ENCODE data around the gene TMEM158. TPM values are rescaled to one million over a fixed set of nuclear protein-coding genes. Genes with fewer than 3 reads are reported as not detected.

The TMEM158 gene
- total and polyA plus RNA-seq, 4 donors = 0.07 to 3.7 (median 0.08) TPM; not detected in 1

GRCh38 chr3:45249391-45249790, 23.3 kb upstream of the TMEM158 start:
- H3K36me3 ChIP-seq (ENCODE audit: control insufficient read depth in 4 of 4, insufficient read depth in 3 of 4, low read depth in 1 of 4, low read length in 3 of 4) = no peaks in the 10 kb centered on the region
- TF ChIP-seq HNF4A (conservative IDR thresholded peaks at IDR 0.05) (no peak), TAF1 (conservative IDR thresholded peaks at IDR 0.05) (no peak), GABPA (IDR thresholded peaks at IDR 0.05 in 1 of 2, conservative IDR thresholded peaks at IDR 0.05 in 1 of 2) (no peak), JUND (IDR thresholded peaks at IDR 0.05) (no peak), FOXA1 (IDR thresholded peaks at IDR 0.05) (no peak), RAD21 (IDR thresholded peaks at IDR 0.05) (no peak), HNF4G (IDR thresholded peaks at IDR 0.05) (no peak), EGR1 (IDR thresholded peaks at IDR 0.05; ENCODE audit: low read depth in 2 of 2) (no peak), FOXA2 (IDR thresholded peaks at IDR 0.05) (no peak), SP1 (IDR thresholded peaks at IDR 0.05) (no peak), RXRA (IDR thresholded peaks at IDR 0.05) (no peak), NR2F2 (IDR thresholded peaks at IDR 0.05) (no peak), YY1 (IDR thresholded peaks at IDR 0.05) (no peak)
- TF ChIP-seq, protein P1, sequence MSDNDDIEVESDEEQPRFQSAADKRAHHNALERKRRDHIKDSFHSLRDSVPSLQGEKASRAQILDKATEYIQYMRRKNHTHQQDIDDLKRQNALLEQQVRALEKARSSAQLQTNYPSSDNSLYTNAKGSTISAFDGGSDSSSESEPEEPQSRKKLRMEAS (IDR thresholded peaks at IDR 0.05) = no peak
- TF ChIP-seq, protein P2, sequence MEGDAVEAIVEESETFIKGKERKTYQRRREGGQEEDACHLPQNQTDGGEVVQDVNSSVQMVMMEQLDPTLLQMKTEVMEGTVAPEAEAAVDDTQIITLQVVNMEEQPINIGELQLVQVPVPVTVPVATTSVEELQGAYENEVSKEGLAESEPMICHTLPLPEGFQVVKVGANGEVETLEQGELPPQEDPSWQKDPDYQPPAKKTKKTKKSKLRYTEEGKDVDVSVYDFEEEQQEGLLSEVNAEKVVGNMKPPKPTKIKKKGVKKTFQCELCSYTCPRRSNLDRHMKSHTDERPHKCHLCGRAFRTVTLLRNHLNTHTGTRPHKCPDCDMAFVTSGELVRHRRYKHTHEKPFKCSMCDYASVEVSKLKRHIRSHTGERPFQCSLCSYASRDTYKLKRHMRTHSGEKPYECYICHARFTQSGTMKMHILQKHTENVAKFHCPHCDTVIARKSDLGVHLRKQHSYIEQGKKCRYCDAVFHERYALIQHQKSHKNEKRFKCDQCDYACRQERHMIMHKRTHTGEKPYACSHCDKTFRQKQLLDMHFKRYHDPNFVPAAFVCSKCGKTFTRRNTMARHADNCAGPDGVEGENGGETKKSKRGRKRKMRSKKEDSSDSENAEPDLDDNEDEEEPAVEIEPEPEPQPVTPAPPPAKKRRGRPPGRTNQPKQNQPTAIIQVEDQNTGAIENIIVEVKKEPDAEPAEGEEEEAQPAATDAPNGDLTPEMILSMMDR (IDR thresholded peaks at IDR 0.05; ENCODE audit: low read depth, low read length, missing input control) = no peak
- TF ChIP-seq, protein P3, sequence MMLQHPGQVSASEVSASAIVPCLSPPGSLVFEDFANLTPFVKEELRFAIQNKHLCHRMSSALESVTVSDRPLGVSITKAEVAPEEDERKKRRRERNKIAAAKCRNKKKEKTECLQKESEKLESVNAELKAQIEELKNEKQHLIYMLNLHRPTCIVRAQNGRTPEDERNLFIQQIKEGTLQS (IDR thresholded peaks at IDR 0.05) = no peak
- TF ChIP-seq, protein P4, sequence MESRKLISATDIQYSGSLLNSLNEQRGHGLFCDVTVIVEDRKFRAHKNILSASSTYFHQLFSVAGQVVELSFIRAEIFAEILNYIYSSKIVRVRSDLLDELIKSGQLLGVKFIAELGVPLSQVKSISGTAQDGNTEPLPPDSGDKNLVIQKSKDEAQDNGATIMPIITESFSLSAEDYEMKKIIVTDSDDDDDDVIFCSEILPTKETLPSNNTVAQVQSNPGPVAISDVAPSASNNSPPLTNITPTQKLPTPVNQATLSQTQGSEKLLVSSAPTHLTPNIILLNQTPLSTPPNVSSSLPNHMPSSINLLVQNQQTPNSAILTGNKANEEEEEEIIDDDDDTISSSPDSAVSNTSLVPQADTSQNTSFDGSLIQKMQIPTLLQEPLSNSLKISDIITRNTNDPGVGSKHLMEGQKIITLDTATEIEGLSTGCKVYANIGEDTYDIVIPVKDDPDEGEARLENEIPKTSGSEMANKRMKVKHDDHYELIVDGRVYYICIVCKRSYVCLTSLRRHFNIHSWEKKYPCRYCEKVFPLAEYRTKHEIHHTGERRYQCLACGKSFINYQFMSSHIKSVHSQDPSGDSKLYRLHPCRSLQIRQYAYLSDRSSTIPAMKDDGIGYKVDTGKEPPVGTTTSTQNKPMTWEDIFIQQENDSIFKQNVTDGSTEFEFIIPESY (IDR thresholded peaks at IDR 0.05) = no peak
- TF ChIP-seq, protein P5, sequence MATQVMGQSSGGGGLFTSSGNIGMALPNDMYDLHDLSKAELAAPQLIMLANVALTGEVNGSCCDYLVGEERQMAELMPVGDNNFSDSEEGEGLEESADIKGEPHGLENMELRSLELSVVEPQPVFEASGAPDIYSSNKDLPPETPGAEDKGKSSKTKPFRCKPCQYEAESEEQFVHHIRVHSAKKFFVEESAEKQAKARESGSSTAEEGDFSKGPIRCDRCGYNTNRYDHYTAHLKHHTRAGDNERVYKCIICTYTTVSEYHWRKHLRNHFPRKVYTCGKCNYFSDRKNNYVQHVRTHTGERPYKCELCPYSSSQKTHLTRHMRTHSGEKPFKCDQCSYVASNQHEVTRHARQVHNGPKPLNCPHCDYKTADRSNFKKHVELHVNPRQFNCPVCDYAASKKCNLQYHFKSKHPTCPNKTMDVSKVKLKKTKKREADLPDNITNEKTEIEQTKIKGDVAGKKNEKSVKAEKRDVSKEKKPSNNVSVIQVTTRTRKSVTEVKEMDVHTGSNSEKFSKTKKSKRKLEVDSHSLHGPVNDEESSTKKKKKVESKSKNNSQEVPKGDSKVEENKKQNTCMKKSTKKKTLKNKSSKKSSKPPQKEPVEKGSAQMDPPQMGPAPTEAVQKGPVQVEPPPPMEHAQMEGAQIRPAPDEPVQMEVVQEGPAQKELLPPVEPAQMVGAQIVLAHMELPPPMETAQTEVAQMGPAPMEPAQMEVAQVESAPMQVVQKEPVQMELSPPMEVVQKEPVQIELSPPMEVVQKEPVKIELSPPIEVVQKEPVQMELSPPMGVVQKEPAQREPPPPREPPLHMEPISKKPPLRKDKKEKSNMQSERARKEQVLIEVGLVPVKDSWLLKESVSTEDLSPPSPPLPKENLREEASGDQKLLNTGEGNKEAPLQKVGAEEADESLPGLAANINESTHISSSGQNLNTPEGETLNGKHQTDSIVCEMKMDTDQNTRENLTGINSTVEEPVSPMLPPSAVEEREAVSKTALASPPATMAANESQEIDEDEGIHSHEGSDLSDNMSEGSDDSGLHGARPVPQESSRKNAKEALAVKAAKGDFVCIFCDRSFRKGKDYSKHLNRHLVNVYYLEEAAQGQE (IDR thresholded peaks at IDR 0.05) = no peak
- 73% methylated on average over 1 of the region's 1 CpG for WGBS

More at GRCh38 chr3:45249391-45249790, 23.3 kb upstream of the TMEM158 start:
- Histone ChIP-seq H3K9me3 (ENCODE audit: control insufficient read depth in 4 of 4, low read length in 3 of 4) (no peaks in the 10 kb centered on the region), H3K4me3 (ENCODE audit: low read depth in 1 of 3, low read length in 3 of 3) (no peak overlapping the region), H3K27me3 (ENCODE audit: control insufficient read depth in 4 of 4, insufficient read depth in 4 of 4, low read length in 3 of 4) (no peaks in the 10 kb centered on the region), H3K4me1 (ENCODE audit: control insufficient read depth in 4 of 4, insufficient read depth in 4 of 4, low read length in 3 of 4) (no peaks in the 10 kb centered on the region), H3K9ac (ENCODE audit: low read depth in 1 of 2, low read length in 2 of 2) (no peak overlapping the region), H3K27ac (ENCODE audit: low read depth in 1 of 2, low read length in 2 of 2) (no peak overlapping the region)
- DNase-seq (ENCODE audit: low spot score) = no peak
